H9 (cell line): ENCODE data around the gene ALDOA. TPM values are rescaled to one million over a fixed set of nuclear protein-coding genes. Genes with fewer than 3 reads are reported as not detected.
A peak's percentile ranks its signal among the peaks of the same experiment; 100 is the strongest.

Experiments
- DNase-seq: peaks from one replicate; pipeline ENCODE4 v3.0.0-alpha.2; 2017
- H2AFZ ChIP-seq: one replicate; pipeline ENCODE4 v1.6.1; 2013; ENCODE audit warnings: mild to moderate bottlenecking, low read length, control low read depth, moderate library complexity
- H2AK5ac ChIP-seq: 2 replicates; pipeline ENCODE4 v1.6.1; 2013; ENCODE audit warnings: low read length, control low read depth, mixed read lengths; ENCODE audit not compliant: insufficient read length
- H2BK120ac ChIP-seq: one replicate; pipeline ENCODE4 v1.6.1; 2013; ENCODE audit warnings: low read depth, mild to moderate bottlenecking, low read length, control low read depth, inconsistent platforms; ENCODE audit not compliant: poor library complexity, severe bottlenecking
- H2BK12ac ChIP-seq: 2 replicates; pipeline ENCODE4 v1.6.1; 2013; ENCODE audit warnings: low read length, control low read depth, mixed read lengths, low read depth; ENCODE audit not compliant: insufficient read length
- H2BK15ac ChIP-seq: 2 replicates; pipeline ENCODE4 v1.6.1; 2013; ENCODE audit warnings: low read depth, low read length, control low read depth
- H2BK20ac ChIP-seq: one replicate; pipeline ENCODE4 v1.6.1; 2013; ENCODE audit warnings: low read depth, mild to moderate bottlenecking, low read length, control low read depth, inconsistent platforms; ENCODE audit not compliant: poor library complexity, severe bottlenecking
- H2BK5ac ChIP-seq: 2 replicates; pipeline ENCODE4 v1.6.1; 2013; ENCODE audit warnings: low read length, control low read depth, mixed read lengths; ENCODE audit not compliant: insufficient read length
- H3K14ac ChIP-seq: 2 replicates; pipeline ENCODE4 v1.6.1; 2013; ENCODE audit warnings: low read length, control low read depth; ENCODE audit not compliant: insufficient read depth
- H3K18ac ChIP-seq: 2 replicates; pipeline ENCODE4 v1.6.1; 2013; ENCODE audit warnings: low read depth, mild to moderate bottlenecking, mixed read lengths, low read length, control low read depth; ENCODE audit not compliant: insufficient read length
- H3K23ac ChIP-seq: 2 replicates; pipeline ENCODE4 v1.6.1; 2013; ENCODE audit warnings: low read length, control low read depth, mixed read lengths, low read depth; ENCODE audit not compliant: insufficient read length
- H3K23me2 ChIP-seq: 2 replicates; pipeline ENCODE4 v1.6.1; 2013; ENCODE audit warnings: low read depth, mild to moderate bottlenecking, mixed read lengths, low read length, control low read depth; ENCODE audit not compliant: insufficient read length, poor library complexity, severe bottlenecking
- H3K27ac ChIP-seq: 2 replicates; pipeline ENCODE4 v1.5.1; 2013; ENCODE audit warnings: low read length, control low read depth, mixed read lengths, low read depth; ENCODE audit not compliant: insufficient read length
- H3K27me3 ChIP-seq: 2 replicates; pipeline ENCODE4 v1.6.1; 2013; ENCODE audit warnings: low read length, control low read depth, inconsistent platforms; ENCODE audit not compliant: insufficient read depth
- H3K4ac ChIP-seq: 2 replicates; pipeline ENCODE4 v1.6.1; 2013; ENCODE audit warnings: low read depth, mild to moderate bottlenecking, control low read depth, inconsistent platforms, low read length, moderate library complexity
- H3K4me1 ChIP-seq: 2 replicates; pipeline ENCODE4 v1.6.1; 2013; ENCODE audit warnings: low read length, control low read depth, inconsistent platforms; ENCODE audit not compliant: insufficient read depth
- H3K4me2 ChIP-seq: 2 replicates; pipeline ENCODE4 v1.6.1; 2013; ENCODE audit warnings: low read length, control low read depth, mixed read lengths; ENCODE audit not compliant: insufficient read length, insufficient read depth
- H3K56ac ChIP-seq: 2 replicates; pipeline ENCODE4 v1.6.1; 2013; ENCODE audit warnings: low read depth, mild to moderate bottlenecking, mixed read lengths, low read length, control low read depth; ENCODE audit not compliant: insufficient read length
- H3K79me1 ChIP-seq: 2 replicates; pipeline ENCODE4 v1.6.1; 2013; ENCODE audit warnings: low read depth, mild to moderate bottlenecking, moderate library complexity, low read length, control low read depth, inconsistent platforms; ENCODE audit not compliant: insufficient read depth, poor library complexity, severe bottlenecking
- H3K79me2 ChIP-seq: 2 replicates; pipeline ENCODE4 v1.6.1; 2013; ENCODE audit warnings: low read length, control low read depth, inconsistent platforms; ENCODE audit not compliant: insufficient read depth
- H3K9ac ChIP-seq: 2 replicates; pipeline ENCODE4 v1.6.1; 2013; ENCODE audit warnings: low read length, control low read depth, mixed read lengths; ENCODE audit not compliant: insufficient read length; ENCODE audit errors: extremely low read depth
- H3K9me3 ChIP-seq: one replicate; pipeline ENCODE4 v1.6.1; 2013; ENCODE audit warnings: low read depth, low read length, inconsistent platforms; ENCODE audit not compliant: control insufficient read depth
- H3T11ph ChIP-seq: one replicate; pipeline ENCODE4 v1.6.1; 2013; ENCODE audit warnings: mild to moderate bottlenecking, low read length, control low read depth, inconsistent platforms
- H4K20me1 ChIP-seq: one replicate; pipeline ENCODE4 v1.6.1; 2013; ENCODE audit not compliant: control insufficient read depth, insufficient read length, insufficient read depth
- H4K5ac ChIP-seq: 2 replicates; pipeline ENCODE4 v1.6.1; 2013; ENCODE audit warnings: low read depth, mild to moderate bottlenecking, mixed read lengths, low read length, control low read depth; ENCODE audit not compliant: insufficient read length
- H4K8ac ChIP-seq: replicated peaks from 2 replicates; pipeline ENCODE4 v1.6.1; 2013; ENCODE audit warnings: low read length, control low read depth, mixed read lengths, low read depth; ENCODE audit not compliant: insufficient read length
- H4K91ac ChIP-seq: 2 replicates; pipeline ENCODE4 v1.6.1; 2013; ENCODE audit warnings: low read depth, mild to moderate bottlenecking, moderate library complexity, mixed read lengths, low read length, control low read depth; ENCODE audit not compliant: insufficient read length
- H3K27ac Mint-ChIP-seq, 3 experiments: 2 replicates in 2 of 3; 3 replicates in 1 of 3; pipeline ENCODE4 v1.8.0; 2020 to 2021; ENCODE audit warnings: mixed read lengths in 3 of 3, mild to moderate bottlenecking in 1 of 3, moderate library complexity in 1 of 3
- H3K27me3 Mint-ChIP-seq: 2 replicates; pipeline ENCODE4 v1.8.0; 2021; ENCODE audit warnings: low read depth, mild to moderate bottlenecking, moderate library complexity, mixed read lengths
- H3K36me3 Mint-ChIP-seq, 3 experiments: 2 replicates in 2 of 3; 3 replicates in 1 of 3; pipeline ENCODE4 v1.8.0; 2020 to 2021; ENCODE audit warnings: low read depth in 3 of 3, mixed read lengths in 3 of 3; ENCODE audit not compliant: insufficient read depth in 1 of 3
- H3K4me1 Mint-ChIP-seq, 2 experiments: 2 replicates each; pipeline ENCODE4 v1.8.0; 2020; ENCODE audit warnings: mixed read lengths in 2 of 2
- H3K4me3 Mint-ChIP-seq, 2 experiments: 2 replicates in 1 of 2; 3 replicates in 1 of 2; pipeline ENCODE4 v1.8.0; 2020 to 2021; ENCODE audit warnings: mild to moderate bottlenecking in 2 of 2, mixed read lengths in 2 of 2, moderate library complexity in 1 of 2
- H3K9me3 Mint-ChIP-seq, 2 experiments: 2 replicates in 1 of 2; 3 replicates in 1 of 2; pipeline ENCODE4 v1.8.0; 2020; ENCODE audit warnings: mild to moderate bottlenecking in 2 of 2, mixed read lengths in 2 of 2, moderate library complexity in 1 of 2
- WGBS: extraction: QIAGEN DNeasy Blood & Tissue Kit; methylation state at CpG from one replicate; pipeline ENCODE4 v1.1.7; 2013; ENCODE audit warnings: missing lambda C conversion rate, low lambda C conversion rate, mixed read lengths; ENCODE audit not compliant: insufficient read length; ENCODE audit errors: extremely low coverage; 5-methylcytosine and 5-hydroxymethylcytosine counted together
- total RNA-seq: library from RNA; stranded (reverse); gene quantifications from 2 replicates; pipeline ENCODE4 v1.2.1, GENCODE V29; 2021
- TF ChIP-seq, protein P1 (sequence below): fragments of 200-600 bp; sonication (generic); conservative IDR thresholded peaks from 3 replicates; pipeline ENCODE4 v1.8.0; 2021; ENCODE audit warnings: antibody characterized with exemption, mild to moderate bottlenecking

ALDOA gene
- total RNA-seq, 1 experiment from 2014 or later = 1,356 TPM

DNA sequence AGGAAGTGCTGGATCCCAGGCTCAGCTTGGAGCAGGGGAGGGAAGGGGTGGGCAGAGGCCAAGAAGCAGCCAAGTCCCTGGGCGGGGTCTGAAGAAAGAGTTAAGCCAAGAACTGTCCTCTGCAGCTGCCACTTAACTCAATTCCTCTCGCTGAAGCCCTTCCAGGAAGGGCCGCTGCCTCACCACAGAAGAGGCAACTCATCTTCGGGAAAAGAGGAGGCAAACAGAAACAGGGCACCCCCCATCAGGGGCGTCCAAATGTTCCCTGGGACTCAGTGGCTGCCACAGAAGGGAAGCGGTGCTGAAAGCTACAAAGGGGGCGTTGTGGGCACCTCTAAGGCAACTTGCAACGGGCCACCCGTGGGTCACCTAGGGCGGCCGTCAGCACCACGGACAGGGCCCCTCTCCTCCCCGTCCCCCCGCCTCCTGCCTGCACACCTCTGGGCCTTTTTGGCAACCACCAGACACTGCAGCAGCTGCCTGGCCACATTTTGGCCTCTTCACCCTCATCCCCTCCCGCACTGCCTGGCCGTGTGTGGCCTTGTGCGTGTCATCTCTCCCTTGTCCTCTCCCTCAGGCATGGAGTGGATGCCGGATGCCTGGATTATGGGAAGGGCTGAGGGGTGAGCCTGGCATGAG, 37.0 kb upstream of the ALDOA start:
- no peak overlapping the region for H3K27ac Mint-ChIP-seq
- Histone ChIP-seq H3K4me2 (no peak overlapping the region), H3K9ac (no peak overlapping the region)

More for the DNA sequence above, 37.0 kb upstream of the ALDOA start:
- Histone ChIP-seq H2BK20ac (no peak overlapping the region), H3K23ac (no peak overlapping the region), H2AFZ (no peak overlapping the region), H2BK5ac (no peak overlapping the region), H3K14ac (no peak overlapping the region), H2BK15ac (no peak overlapping the region), H3K27ac (no peak overlapping the region), H3K9me3 (no peaks in the 10 kb centered on the region), H3K79me1 (no peaks in the 10 kb centered on the region), H3K4ac (no peak overlapping the region), H3T11ph (no peak overlapping the region), H2AK5ac (no peak overlapping the region), H4K91ac (no peak overlapping the region), H2BK120ac (no peak overlapping the region), H3K79me2 (no peaks in the 10 kb centered on the region; the same call in 1 of the 2 replicates), H3K56ac (no peak overlapping the region), H3K27me3 (no peaks in the 10 kb centered on the region; the same call in 1 of the 2 replicates), H3K4me1 (peaks cover 3% of the 10 kb centered on the region; the same call in 1 of the 2 replicates), H4K8ac (no peak overlapping the region), H4K20me1 (no peaks in the 10 kb centered on the region), H3K18ac (no peak overlapping the region), H4K5ac (no peak overlapping the region), H3K23me2 (peaks cover 20% of the 10 kb centered on the region), H2BK12ac (no peak overlapping the region)
- H3K36me3 Mint-ChIP-seq = peaks cover 6 to 16% (median 10%) of the 10 kb centered on the region in 3 experiments; a peak in 5 of 7 replicates
- no CpG with 5 or more reads among the region's 18 CpGs for WGBS
- peaks cover 13% of the 10 kb centered on the region for H3K27me3 Mint-ChIP-seq
- TF ChIP-seq, protein P1, sequence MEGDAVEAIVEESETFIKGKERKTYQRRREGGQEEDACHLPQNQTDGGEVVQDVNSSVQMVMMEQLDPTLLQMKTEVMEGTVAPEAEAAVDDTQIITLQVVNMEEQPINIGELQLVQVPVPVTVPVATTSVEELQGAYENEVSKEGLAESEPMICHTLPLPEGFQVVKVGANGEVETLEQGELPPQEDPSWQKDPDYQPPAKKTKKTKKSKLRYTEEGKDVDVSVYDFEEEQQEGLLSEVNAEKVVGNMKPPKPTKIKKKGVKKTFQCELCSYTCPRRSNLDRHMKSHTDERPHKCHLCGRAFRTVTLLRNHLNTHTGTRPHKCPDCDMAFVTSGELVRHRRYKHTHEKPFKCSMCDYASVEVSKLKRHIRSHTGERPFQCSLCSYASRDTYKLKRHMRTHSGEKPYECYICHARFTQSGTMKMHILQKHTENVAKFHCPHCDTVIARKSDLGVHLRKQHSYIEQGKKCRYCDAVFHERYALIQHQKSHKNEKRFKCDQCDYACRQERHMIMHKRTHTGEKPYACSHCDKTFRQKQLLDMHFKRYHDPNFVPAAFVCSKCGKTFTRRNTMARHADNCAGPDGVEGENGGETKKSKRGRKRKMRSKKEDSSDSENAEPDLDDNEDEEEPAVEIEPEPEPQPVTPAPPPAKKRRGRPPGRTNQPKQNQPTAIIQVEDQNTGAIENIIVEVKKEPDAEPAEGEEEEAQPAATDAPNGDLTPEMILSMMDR = no peak
- no peaks in the 10 kb centered on the region; a peak in 1 of 5 replicates for H3K9me3 Mint-ChIP-seq
- peak; percentile 77 for DNase-seq
- H3K4me3 Mint-ChIP-seq = no peak overlapping the region; a peak in 1 of 5 replicates
- H3K4me1 Mint-ChIP-seq = peaks cover 27 to 42% of the 10 kb centered on the region in 2 experiments
